GM20431 (cell line): Measurements from ENCODE around the gene DTWD1.
"Not testable (repeated sequence)": the region's sequence is repeated elsewhere in the genome, so short reads cannot be mapped to it uniquely, and the experiment has no call there.

Source experiments
- in situ Hi-C: fragments of 300-500 bp; cut with MseI, MboI; formaldehyde crosslinking; loops from one replicate; pipeline ENCODE4 v1.15.0; 2020; ENCODE audit warnings: low sequenced_read_pairs; ENCODE audit not compliant: unreplicated experiment

DTWD1 gene

GRCh38 chr15:49645277-49645676 is 24.4 kb downstream of the DTWD1 start:
- in situ Hi-C loops, result no loop called here

- in situ Hi-C loops, result no loop called here
Observed at GRCh38 chr15:49645941-49646340, 25.1 kb downstream of the DTWD1 start.

GRCh38 chr15:49646891-49647290 is 26.0 kb downstream of the DTWD1 start:
- in situ Hi-C loops, result no loop called here

GRCh38 chr15:49649987-49650386 is 29.1 kb downstream of the DTWD1 start:
- in situ Hi-C loops, result no loop called here

DNA sequence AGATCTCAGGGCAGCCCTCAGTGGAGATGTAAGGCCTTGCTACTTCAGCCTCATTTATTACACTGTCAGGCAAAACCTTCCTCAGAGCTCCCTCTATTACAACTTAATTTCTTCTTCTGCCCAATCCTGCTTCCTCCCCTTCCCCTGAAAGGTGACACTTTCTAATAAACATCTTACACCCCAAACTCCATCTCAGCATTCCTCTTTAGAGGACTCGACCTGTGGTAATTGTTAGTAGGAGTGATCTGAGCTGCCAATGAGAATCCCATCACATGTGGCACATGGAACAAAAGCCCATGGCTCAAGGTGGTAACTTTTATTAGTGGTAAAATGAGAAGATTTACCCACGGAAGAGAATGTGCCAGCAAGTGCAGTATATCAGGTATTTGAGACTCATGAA is 29.8 kb downstream of the DTWD1 start:
- in situ Hi-C loops, result no loop called here

DNA sequence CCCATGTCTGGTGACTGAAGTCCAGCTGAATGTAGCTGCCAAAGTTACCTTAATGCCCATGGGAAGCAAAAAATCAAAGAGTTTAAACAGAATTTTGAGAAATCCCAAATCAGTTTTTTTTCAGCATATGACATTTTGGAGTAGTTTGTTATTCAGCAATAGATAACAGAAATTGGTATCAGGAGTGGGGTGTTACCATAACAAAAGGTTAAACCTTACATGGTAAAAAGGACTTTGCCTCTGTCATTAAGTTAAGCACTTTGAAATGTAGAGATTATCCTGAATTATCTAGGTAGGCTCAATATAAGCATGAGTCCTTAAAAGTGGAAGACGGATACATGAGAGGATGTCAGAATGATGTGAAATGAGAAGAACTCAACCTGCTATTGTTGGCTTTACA is 32.1 kb downstream of the DTWD1 start:
- in situ Hi-C loops, result no loop called here

DNA sequence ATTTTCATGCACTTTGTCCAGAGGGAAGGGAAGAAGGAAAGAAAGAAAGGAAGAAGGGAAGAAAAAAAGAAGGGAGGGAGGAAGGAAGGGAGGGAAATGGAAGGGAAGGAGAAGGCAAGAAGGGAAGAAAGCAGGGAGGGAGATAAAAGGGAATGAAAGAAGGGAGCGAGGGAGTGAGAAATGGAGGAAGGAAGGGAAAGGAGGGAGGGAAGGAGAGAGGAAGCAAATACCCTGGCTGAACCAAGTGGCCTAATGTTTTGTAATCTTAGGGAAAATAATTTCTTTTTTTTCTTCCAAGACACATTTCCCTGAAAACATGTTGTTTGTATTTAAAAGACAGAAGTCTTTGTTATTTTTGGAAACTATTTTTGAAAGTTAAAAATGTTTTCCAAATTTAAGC is 35.9 kb downstream of the DTWD1 start:
- in situ Hi-C loops, result no loop called here

GRCh38 chr15:49664716-49665115 is 43.9 kb downstream of the DTWD1 start:
- in situ Hi-C loops, result no loop called here

- in situ Hi-C loops, result not testable (repeated sequence)
Observed at GRCh38 chr15:49666486-49666885, 45.6 kb downstream of the DTWD1 start.

DNA sequence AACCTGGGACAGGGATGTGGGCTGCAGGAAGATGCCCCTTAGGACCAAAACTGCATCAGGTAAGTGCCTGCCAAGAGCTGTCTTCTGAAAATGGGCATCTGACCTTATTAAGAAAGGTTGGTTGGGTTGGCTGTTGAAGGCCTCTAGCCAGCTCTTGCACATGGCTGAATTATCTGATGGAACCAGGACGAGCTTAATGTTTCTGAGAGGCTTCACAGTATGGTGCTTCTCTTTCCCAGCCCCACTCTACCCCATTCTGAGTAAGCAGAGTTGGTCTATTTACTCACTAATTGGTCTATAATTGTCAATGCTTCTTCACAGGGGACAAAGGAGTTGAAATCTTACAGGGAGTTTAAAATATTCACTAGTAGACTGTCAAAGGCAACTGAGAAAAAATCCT is 48.4 kb downstream of the DTWD1 start:
- in situ Hi-C loops, result no loop called here

DNA sequence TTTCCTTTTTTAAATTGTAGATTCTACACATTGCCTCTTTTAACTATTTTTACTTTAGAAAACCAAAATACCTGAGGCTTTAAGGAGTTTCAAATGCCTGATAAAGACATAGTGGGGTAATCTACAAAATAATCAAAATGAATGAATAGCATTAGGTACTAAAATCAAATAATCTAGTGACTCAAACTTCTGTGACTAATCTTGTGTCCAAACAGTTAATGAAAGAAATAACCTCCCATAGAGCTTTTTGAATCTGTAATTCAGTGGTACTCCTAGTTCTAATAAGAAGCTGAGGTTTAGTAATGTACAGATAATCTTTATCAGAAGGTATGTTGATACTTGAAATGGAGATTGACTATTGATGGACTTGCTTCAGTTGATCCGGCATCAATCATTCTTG is 53.0 kb downstream of the DTWD1 start:
- in situ Hi-C loops, result no loop called here

DNA sequence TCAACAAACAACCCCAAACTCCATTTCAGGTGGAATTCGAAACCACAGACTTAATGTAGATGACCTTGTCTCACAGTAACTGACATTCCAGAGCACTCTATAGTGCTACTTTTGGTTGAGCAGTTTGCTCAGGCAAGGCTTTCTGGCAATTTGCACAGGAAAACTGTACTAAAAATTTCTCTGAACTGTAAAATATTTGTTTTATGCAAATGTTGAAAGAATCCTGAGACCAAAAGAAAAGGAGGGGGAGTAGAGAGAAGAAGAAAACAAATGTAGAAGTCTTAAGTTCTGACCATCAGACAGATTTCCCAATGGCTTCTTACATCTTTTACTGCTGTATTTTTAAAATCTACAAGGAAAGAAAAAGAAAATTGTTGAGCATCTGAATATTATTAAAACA is 53.5 kb downstream of the DTWD1 start:
- in situ Hi-C loops, result no loop called here

DNA sequence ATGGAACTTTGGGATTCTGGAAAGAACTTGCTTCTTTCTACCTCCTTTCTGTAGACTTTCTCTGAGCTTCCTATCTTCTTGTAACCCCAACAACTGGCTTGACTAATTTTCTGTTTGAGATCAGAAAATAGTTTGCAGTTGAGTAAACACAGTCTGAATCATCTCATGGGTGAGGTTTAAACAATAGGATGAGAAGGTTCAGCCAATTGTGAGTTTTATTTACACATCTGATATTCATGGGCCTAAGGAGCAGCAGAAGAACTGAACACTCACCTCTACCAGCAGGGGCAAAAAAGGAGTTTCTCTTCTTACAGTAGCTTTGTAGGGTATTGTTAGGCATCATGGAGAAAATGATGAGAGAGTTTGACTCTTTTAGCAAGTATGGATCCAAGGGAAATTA is 54.2 kb downstream of the DTWD1 start:
- in situ Hi-C loops, result no loop called here

- in situ Hi-C loops, result no loop called here
Observed at GRCh38 chr15:49678655-49679054, 57.8 kb downstream of the DTWD1 start.

DNA sequence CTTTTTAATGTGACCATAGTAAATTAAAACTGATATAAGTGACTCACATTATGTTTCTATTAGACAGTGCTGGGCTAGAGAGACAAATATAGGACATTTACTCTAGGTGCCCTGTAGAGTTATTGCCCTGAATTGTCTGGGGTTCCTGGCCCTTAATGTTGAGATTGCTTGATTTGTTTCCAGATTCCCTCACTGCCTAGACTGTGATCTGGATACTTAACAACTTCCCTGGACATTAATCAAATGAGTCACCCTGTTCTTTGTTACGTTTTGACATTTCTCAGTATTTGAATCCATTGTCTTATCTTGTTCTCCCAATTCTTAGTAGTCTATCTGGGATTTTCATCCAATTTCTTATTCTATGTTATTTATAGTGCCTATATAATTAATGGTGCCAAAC is 65.8 kb downstream of the DTWD1 start:
- in situ Hi-C loops, result no loop called here

DNA sequence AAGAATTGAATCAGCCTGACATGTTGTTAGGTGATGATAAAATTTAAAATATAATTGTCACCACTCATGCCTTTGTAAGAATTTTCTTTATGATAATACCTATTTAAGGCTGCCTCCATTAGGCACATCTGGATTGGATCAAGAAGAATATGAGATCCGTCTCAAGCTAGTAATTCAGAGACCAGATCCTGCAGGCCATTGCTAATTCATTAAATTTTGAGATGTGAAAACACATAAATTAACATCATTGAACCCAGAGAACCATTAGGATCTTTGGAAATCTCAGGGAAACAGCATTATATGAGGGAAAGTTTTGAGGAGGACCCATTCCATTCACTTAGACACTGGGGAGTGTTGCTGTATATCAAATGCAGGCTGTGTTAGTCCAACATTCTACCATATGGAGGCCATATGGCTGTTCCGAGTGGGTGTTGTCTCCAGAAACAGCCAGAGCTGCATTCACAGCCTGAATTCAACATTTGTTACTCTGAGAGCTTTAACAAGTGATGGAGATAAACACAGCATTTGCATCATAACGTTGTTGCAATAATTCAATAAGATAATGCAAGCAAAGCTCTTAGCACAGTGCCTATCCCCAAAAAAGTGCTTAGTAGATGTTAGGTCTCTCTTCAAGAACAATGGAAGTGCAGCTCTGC is 67.4 kb downstream of the DTWD1 start:
- in situ Hi-C loops, result no loop called here

GRCh38 chr15:49692514-49693090 is 71.8 kb downstream of the DTWD1 start:
- in situ Hi-C loops, result no loop called here

DNA sequence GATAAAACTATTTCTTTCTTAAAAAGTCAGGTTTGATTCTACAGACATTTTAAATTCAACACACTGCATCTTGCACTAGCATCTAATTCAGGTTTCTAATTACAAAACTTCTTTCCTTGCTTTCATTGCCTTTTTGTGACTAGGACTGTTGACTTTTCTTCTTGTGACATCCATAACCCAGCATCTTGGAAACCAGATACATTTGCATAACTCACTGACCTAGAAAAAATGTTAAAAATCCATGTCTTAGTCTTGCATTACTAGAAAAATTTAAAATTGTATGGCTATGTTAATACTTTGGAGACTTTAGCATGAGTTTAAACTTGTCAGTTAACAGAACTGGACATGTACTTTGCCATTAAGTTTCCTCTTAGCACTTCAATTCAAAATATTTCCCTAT is 72.7 kb downstream of the DTWD1 start:
- in situ Hi-C loops, result no loop called here

DNA sequence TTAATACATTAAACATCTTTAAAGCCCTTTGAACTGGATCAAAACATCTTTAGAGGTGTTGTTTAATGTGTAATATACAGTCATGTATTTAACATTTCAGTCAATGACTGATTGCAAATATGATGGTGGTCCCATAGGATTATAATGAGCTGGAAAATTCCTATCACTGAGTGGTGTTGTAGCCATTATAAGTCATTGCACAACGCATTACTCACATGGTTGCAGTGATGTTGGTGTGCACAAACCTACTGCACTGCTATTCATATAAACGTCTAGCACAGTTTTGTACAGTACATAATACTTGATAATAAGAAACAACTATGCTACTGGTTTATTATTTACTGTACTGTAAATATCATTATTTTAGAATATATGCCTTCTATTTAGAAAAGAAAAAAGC is 75.6 kb downstream of the DTWD1 start:
- in situ Hi-C loops, result no loop called here

DNA sequence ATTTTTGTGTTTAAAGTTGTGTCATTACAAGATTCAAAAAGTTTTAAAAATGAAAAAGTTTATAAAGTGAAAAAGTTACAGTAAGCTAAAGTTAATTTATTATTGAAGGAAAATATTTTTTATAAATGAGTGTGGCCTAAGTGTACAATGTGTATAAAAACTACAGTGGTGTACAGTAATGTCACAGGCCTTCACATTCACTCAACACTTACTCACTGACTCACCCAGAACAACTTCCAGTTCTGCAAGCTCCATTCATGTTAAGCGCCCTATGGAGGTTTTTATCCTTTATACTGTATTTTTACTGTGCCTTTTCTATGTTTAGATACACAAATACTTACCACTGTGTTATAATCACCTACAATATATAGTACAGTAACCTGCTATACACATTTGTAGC is 76.3 kb downstream of the DTWD1 start:
- in situ Hi-C loops, result no loop called here

DNA sequence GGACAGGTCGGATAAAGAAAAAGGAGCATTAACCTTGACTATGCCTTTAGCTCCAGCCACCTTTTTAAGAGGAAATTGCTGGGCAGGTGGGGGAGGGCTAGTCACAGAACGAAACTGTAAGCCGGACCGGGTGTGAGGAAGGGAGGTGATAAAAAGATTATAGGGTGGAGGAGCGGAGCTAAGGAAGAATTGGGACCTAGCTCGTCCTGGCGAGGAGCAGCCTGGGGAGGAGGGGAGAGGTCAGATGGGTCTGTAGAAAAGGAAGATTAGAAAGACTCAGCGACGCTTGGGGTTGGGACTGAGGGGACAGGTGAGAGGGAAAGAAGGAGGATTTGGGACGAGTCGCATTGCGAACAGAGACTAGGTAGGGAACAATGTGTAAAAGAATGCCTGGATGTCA is 82.1 kb downstream of the DTWD1 start:
- in situ Hi-C loops, result not testable (repeated sequence)
